HEK293T (cell line): ENCODE data around the gene TMEM151B.

Source experiments
- CTCF ChIA-PET: fragments of 350-600 bp; formaldehyde crosslinking; extraction: SDS; loops from one replicate; lab custom pipeline; 2021; ENCODE audit warnings: antibody characterized with exemption, inconsistent platforms; lab: Yijun Ruan, JAX
- POLR2A ChIA-PET: fragments of 350-600 bp; formaldehyde crosslinking; extraction: SDS; loops from one replicate; lab custom pipeline; 2020; ENCODE audit warnings: antibody characterized with exemption, inconsistent platforms; lab: Yijun Ruan, JAX
- DNase-seq: peaks from one replicate; pipeline ENCODE4 v3.0.0; 2012; ENCODE audit warnings: mixed read lengths; ENCODE audit errors: extremely low spot score
- ARNT ChIP-seq: fragments of 450-650 bp; IDR thresholded peaks from 2 replicates; pipeline ENCODE4 v1.6.1; 2017; ENCODE audit warnings: mild to moderate bottlenecking
- BHLHE40 ChIP-seq: fragments of 450-650 bp; IDR thresholded peaks from 2 replicates; pipeline ENCODE4 v1.6.1; 2016; ENCODE audit warnings: mild to moderate bottlenecking, moderate library complexity, borderline replicate concordance
- CTBP1 ChIP-seq: fragments of 450-650 bp; IDR thresholded peaks from 2 replicates; pipeline ENCODE4 v1.6.1; 2016; ENCODE audit warnings: borderline replicate concordance
- ELF4 ChIP-seq: fragments of 450-650 bp; IDR thresholded peaks from 2 replicates; pipeline ENCODE4 v1.6.1; 2017; ENCODE audit warnings: antibody characterized with exemption
- FOXA1 ChIP-seq: fragments of 450-650 bp; IDR thresholded peaks from 2 replicates; pipeline ENCODE4 v1.6.1; 2016; ENCODE audit warnings: mild to moderate bottlenecking
- FOXK2 ChIP-seq: fragments of 450-650 bp; IDR thresholded peaks from 2 replicates; pipeline ENCODE4 v1.6.1; 2016; ENCODE audit warnings: mild to moderate bottlenecking
- FOXM1 ChIP-seq: fragments of 450-650 bp; IDR thresholded peaks from 2 replicates; pipeline ENCODE4 v1.6.1; 2017; ENCODE audit warnings: mild to moderate bottlenecking, borderline replicate concordance
- HDGF ChIP-seq: fragments of 450-650 bp; IDR thresholded peaks from 2 replicates; pipeline ENCODE4 v1.6.1; 2017; ENCODE audit warnings: antibody characterized with exemption, borderline replicate concordance
- L3MBTL2 ChIP-seq: fragments of 450-650 bp; conservative IDR thresholded peaks from 2 replicates; pipeline ENCODE4 v1.6.1; 2016; ENCODE audit warnings: mild to moderate bottlenecking
- LEF1 ChIP-seq: fragments of 450-650 bp; IDR thresholded peaks from 2 replicates; pipeline ENCODE4 v1.6.1; 2017; ENCODE audit warnings: mild to moderate bottlenecking, borderline replicate concordance
- NFRKB ChIP-seq: fragments of 450-650 bp; IDR thresholded peaks from 2 replicates; pipeline ENCODE4 v1.6.1; 2016; ENCODE audit warnings: mild to moderate bottlenecking, moderate library complexity
- PKNOX1 ChIP-seq: fragments of 450-650 bp; IDR thresholded peaks from 2 replicates; pipeline ENCODE4 v1.6.1; 2016
- SP1 ChIP-seq: fragments of 450-650 bp; IDR thresholded peaks from 2 replicates; pipeline ENCODE4 v1.6.1; 2017
- SUZ12 ChIP-seq: fragments of 450-650 bp; IDR thresholded peaks from 2 replicates; pipeline ENCODE4 v1.6.1; 2016; ENCODE audit warnings: mild to moderate bottlenecking
- TARDBP ChIP-seq: fragments of 450-650 bp; IDR thresholded peaks from 2 replicates; pipeline ENCODE4 v1.6.1; 2016
- ZNF384 ChIP-seq: fragments of 450-650 bp; IDR thresholded peaks from 2 replicates; pipeline ENCODE4 v1.6.1; 2016

The TMEM151B gene

GRCh38 chr6:44284867-44285266 is 14.6 kb downstream of the TMEM151B start:
- ChIA-PET POLR2A (interaction anchor here (1.2 kb wide), 1 partner anchor 38 kb away, joined by 4 read pairs; the partner anchor contains the start of gene HSP90AB1), CTCF (interaction anchor here (0.5 kb wide), 1 partner anchor 1460 kb away, joined by 3 read pairs; no protein-coding TSS in a partner anchor)
- no peak for TF ChIP-seq SP1
- no peak for TF ChIP-seq FOXA1
- no peak for TF ChIP-seq ARNT
- no peak for TF ChIP-seq LEF1
- TF ChIP-seq NFRKB, result no peak
- no peak for TF ChIP-seq FOXK2
- no peak for TF ChIP-seq PKNOX1
- no peak for TF ChIP-seq SUZ12
- no peak for TF ChIP-seq TARDBP
- TF ChIP-seq L3MBTL2, result no peak
- no peak for TF ChIP-seq FOXM1
- TF ChIP-seq ELF4, result no peak
- no peak for TF ChIP-seq HDGF
- no peak for TF ChIP-seq BHLHE40
- DNase-seq, result no peak

DNA sequence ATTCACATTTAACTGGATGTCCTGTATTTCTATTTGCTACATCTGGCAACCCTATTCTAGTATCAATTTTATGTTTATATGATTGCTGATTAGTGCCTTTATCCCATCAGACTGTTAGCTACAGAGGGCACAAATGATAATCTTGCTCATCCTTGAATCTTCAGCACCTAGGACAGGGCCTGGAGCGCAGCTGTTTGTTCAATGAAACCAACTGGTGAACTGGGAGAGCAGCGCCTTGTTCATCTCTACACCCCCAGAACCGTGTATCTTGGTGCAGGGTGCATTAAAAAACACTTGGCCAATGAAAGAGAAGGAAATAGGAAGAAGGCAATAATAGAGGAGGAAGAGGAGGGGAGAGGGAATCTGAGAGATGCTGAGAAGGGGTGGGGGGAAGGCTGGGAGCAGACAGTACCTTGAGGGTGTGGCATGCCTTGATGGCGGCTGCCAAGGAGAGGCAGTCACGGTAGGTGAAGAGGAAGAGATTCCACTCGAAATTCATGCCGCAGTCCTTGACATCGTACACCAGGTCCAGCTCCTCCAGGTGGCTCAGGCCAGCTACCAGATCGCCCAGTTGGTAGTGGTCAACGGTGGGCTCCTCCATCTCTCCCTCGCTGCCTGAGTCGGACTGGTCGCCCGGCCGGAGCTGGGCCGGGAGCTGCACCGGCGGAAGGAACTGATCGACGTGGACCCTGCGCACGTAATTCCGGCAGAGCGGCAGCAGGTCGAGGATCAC is 15.5 kb downstream of the TMEM151B start:
- ChIA-PET CTCF (interaction anchor here (0.5 kb wide), 1 partner anchor 1461 kb away, joined by 3 read pairs; no protein-coding TSS in a partner anchor), POLR2A (interaction anchor here (0.7 to 1.2 kb wide), 2 partner anchors 10 to 39 kb away, joined by 3 to 4 read pairs; partner anchors contain the start of gene HSP90AB1)
- no peak for DNase-seq
- TF ChIP-seq NFRKB (no peak), HDGF (no peak), ARNT (no peak), FOXM1 (no peak), TARDBP (no peak), L3MBTL2 (no peak), SUZ12 (no peak), ZNF384 (no peak), LEF1 (no peak), ELF4 (no peak)

GRCh38 chr6:44286285-44286565 is 16.0 kb downstream of the TMEM151B start:
- no peak for TF ChIP-seq BHLHE40
- TF ChIP-seq ARNT, result no peak
- TF ChIP-seq ELF4, result no peak
- no peak for TF ChIP-seq CTBP1
- TF ChIP-seq NFRKB, result no peak
- TF ChIP-seq FOXK2, result no peak
- no peak for TF ChIP-seq FOXM1
- no peak for TF ChIP-seq FOXA1
- no peak for TF ChIP-seq ZNF384
- no peak for TF ChIP-seq SUZ12
- TF ChIP-seq PKNOX1, result no peak
- ChIA-PET CTCF (no interaction called here), POLR2A (no interaction called here)
- no peak for DNase-seq

GRCh38 chr6:44286747-44287146 is 16.5 kb downstream of the TMEM151B start:
- CTCF ChIA-PET, result no interaction called here
- DNase-seq, result no peak
- POLR2A ChIA-PET, result no interaction called here
- TF ChIP-seq LEF1 (no peak), FOXA1 (no peak), TARDBP (no peak), ELF4 (no peak), ZNF384 (no peak), SP1 (no peak), PKNOX1 (no peak), FOXK2 (no peak), L3MBTL2 (no peak), NFRKB (no peak), SUZ12 (no peak), FOXM1 (no peak), ARNT (no peak), CTBP1 (no peak)

DNA sequence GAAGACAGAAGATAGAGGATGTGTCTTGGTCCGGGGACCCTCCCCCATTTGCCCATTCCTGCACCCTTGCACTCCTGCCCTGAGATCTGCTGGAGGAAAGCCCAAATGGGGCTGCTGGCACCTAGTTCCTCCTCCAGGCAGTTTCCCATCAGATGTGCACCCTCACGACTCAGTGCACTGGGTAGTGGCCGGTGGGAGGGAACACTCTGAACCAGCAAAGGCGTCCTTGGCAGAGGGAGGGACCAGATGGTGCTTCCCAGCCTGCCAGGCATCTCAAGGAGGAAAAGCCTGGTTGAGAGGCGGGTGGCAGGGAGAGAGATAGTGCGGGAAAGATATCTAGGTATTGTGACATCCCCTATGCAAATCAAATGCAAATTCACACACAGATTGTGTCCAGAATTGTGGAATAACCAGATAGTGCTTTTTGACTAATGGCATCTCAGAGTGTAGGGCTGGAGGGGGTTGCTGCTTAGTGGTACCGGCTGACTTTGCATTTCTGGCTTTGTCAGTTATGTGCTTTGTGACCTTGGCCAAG is 19.5 kb downstream of the TMEM151B start:
- TF ChIP-seq NFRKB (no peak), ARNT (no peak), TARDBP (no peak), PKNOX1 (no peak)
- DNase-seq, result no peak
- POLR2A ChIA-PET, result interaction anchor here (1.1 kb wide), 1 partner anchor 12 kb away, joined by 3 read pairs; no protein-coding TSS in a partner anchor
- CTCF ChIA-PET, result no interaction called here

DNA sequence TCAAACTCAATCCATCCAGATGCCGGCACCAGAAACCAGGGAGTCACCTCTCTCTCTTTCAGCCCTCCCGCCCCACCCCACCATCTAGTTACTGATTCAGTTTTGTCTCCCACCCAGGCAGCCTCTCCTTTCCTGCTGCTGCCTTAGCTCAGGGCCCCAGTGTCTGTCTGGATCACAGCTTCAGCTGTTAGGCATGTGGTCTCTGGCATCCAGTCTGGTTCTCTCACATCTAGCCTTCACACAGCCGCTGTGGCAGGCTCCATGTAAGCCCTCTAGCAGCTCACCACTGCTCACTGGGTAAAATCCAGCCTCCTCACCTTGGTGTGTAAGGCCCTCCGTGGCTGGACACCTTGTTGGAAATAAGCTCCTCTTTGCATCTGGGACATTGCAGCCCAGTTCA is 21.6 kb downstream of the TMEM151B start:
- POLR2A ChIA-PET, result interaction anchor here (0.9 to 2.3 kb wide), 5 partner anchors 8 to 45 kb away, joined by 3 to 7 read pairs (median 4); partner anchors contain the start of gene HSP90AB1
- no peak for TF ChIP-seq FOXK2
- TF ChIP-seq ARNT, result no peak
- TF ChIP-seq ELF4, result no peak
- TF ChIP-seq L3MBTL2, result no peak
- TF ChIP-seq SUZ12, result no peak
- no peak for TF ChIP-seq LEF1
- TF ChIP-seq TARDBP, result no peak
- no peak for TF ChIP-seq ZNF384
- TF ChIP-seq CTBP1, result no peak
- TF ChIP-seq SP1, result no peak
- TF ChIP-seq NFRKB, result no peak
- no peak for TF ChIP-seq FOXA1
- no peak for TF ChIP-seq HDGF
- TF ChIP-seq BHLHE40, result no peak
- TF ChIP-seq FOXM1, result no peak
- TF ChIP-seq PKNOX1, result no peak
- DNase-seq, result no peak
- CTCF ChIA-PET, result interaction anchor here (0.9 kb wide), 1 partner anchor 13 kb away, joined by 3 read pairs; no protein-coding TSS in a partner anchor
